ENCODE data around the gene COP1. TPM values are rescaled to one million over a fixed set of nuclear protein-coding genes. Genes with fewer than 3 reads are reported as not detected.

The COP1 gene
- total RNA-seq, 1 experiment from 2014 or later: 36.0 TPM

DNA sequence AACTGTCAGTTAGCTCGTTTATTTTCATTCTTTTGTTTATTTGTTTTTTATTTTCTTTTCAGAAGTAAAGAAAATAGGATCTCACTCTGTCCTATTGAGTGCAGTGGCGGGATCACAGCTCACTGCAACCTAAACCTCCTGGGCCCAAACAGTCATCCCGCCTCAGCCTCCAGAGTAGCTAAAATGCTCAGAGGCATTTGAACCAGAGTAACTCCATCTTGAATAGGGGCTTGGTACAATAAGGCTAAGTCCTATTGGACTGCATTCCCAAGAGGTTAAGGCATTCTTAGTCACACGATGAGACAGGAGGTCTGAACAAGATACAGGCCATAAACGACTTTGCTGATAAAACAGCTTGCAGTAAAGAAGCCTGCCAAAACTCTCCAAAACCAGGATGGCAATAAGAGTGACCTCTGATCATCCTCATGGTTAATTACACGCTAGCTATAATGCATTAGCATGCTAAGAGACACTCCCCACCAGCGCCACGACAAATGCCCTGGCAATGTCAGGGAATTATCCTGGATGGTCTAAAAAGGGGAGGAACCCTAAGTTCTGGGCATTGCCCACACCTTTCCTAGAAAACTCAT lies 13.1 kb upstream of the COP1 start:
- H3K9me3 Mint-ChIP-seq: peaks cover 3% of the 10 kb centered on the region; the same call in 1 of the 2 replicates
- H3K4me3 Mint-ChIP-seq: no peak overlapping the region
- no peak for DNase-seq (ENCODE audit: low spot score)
- TF ChIP-seq GTF2I (CRISPR knock-in tag; conservative IDR thresholded peaks at IDR 0.05): no peak
- TF ChIP-seq, protein P1, sequence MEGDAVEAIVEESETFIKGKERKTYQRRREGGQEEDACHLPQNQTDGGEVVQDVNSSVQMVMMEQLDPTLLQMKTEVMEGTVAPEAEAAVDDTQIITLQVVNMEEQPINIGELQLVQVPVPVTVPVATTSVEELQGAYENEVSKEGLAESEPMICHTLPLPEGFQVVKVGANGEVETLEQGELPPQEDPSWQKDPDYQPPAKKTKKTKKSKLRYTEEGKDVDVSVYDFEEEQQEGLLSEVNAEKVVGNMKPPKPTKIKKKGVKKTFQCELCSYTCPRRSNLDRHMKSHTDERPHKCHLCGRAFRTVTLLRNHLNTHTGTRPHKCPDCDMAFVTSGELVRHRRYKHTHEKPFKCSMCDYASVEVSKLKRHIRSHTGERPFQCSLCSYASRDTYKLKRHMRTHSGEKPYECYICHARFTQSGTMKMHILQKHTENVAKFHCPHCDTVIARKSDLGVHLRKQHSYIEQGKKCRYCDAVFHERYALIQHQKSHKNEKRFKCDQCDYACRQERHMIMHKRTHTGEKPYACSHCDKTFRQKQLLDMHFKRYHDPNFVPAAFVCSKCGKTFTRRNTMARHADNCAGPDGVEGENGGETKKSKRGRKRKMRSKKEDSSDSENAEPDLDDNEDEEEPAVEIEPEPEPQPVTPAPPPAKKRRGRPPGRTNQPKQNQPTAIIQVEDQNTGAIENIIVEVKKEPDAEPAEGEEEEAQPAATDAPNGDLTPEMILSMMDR (IDR thresholded peaks at IDR 0.05): no peak
- TF ChIP-seq, protein P2, sequence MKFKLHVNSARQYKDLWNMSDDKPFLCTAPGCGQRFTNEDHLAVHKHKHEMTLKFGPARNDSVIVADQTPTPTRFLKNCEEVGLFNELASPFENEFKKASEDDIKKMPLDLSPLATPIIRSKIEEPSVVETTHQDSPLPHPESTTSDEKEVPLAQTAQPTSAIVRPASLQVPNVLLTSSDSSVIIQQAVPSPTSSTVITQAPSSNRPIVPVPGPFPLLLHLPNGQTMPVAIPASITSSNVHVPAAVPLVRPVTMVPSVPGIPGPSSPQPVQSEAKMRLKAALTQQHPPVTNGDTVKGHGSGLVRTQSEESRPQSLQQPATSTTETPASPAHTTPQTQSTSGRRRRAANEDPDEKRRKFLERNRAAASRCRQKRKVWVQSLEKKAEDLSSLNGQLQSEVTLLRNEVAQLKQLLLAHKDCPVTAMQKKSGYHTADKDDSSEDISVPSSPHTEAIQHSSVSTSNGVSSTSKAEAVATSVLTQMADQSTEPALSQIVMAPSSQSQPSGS (CRISPR knock-in tag; IDR thresholded peaks at IDR 0.05; ENCODE audit: borderline replicate concordance, low read depth): no peak
- TF ChIP-seq, protein P3, sequence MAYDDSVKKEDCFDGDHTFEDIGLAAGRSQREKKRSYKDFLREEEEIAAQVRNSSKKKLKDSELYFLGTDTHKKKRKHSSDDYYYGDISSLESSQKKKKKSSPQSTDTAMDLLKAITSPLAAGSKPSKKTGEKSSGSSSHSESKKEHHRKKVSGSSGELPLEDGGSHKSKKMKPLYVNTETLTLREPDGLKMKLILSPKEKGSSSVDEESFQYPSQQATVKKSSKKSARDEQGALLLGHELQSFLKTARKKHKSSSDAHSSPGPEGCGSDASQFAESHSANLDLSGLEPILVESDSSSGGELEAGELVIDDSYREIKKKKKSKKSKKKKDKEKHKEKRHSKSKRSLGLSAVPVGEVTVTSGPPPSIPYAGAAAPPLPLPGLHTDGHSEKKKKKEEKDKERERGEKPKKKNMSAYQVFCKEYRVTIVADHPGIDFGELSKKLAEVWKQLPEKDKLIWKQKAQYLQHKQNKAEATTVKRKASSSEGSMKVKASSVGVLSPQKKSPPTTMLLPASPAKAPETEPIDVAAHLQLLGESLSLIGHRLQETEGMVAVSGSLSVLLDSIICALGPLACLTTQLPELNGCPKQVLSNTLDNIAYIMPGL (CRISPR knock-in tag; IDR thresholded peaks at IDR 0.05): no peak
- TF ChIP-seq, protein P4, sequence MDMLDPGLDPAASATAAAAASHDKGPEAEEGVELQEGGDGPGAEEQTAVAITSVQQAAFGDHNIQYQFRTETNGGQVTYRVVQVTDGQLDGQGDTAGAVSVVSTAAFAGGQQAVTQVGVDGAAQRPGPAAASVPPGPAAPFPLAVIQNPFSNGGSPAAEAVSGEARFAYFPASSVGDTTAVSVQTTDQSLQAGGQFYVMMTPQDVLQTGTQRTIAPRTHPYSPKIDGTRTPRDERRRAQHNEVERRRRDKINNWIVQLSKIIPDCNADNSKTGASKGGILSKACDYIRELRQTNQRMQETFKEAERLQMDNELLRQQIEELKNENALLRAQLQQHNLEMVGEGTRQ (CRISPR knock-in tag; IDR thresholded peaks at IDR 0.05): no peak
- no peak for TF ChIP-seq NR2C2 (CRISPR knock-in tag; IDR thresholded peaks at IDR 0.05)
- TF ChIP-seq OVOL2 (CRISPR knock-in tag; IDR thresholded peaks at IDR 0.05; ENCODE audit: borderline replicate concordance): no peak
- no peak for TF ChIP-seq FOXJ3 (CRISPR knock-in tag; IDR thresholded peaks at IDR 0.05; ENCODE audit: borderline replicate concordance)
- H3K4me1 Mint-ChIP-seq: peaks cover 8% of the 10 kb centered on the region
- no peak overlapping the region for H3K27ac Mint-ChIP-seq
- CTCF ChIA-PET: no interaction called here
- H3K27me3 Mint-ChIP-seq (ENCODE audit: low read depth): no peaks in the 10 kb centered on the region
- ATAC-seq: no peak
- no peaks in the 10 kb centered on the region for H3K36me3 Mint-ChIP-seq
- POLR2A ChIA-PET: no interaction called here

DNA sequence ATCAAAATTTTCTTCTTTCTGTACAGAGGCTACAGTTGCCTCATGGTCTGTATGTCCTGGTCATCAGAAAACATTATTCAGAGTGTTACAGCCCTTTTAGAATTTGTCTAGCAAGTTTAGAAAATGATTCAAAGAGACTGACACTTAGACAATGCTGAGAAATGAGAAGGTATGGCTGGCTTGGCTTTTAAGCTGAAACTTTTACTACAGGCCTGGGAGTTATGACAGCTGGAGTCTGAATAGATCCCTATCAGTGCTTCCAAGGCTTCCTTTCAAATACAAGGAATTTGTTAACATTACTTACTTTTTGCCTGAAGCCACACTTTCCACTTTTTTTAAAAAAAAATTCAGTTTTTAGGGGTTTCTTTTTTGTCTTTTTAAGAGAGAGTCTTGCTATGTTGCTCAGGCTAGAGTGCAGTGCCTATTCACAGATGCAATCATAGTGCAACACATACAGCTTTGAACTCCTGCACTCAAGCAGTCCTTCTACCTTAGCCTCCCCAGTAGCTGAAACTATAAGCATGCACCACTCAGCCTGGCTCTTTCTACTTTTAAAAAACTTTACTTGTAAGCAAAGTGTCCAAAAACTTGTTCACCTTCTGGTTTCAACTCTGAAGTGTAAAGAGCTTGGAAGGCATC lies 10.5 kb upstream of the COP1 start:
- Mint-ChIP-seq H3K36me3 (no peaks in the 10 kb centered on the region), H3K9me3 (peaks cover 3% of the 10 kb centered on the region; the same call in 1 of the 2 replicates)
- POLR2A ChIA-PET: no interaction called here
- no peak for TF ChIP-seq EMX1 (CRISPR knock-in tag; IDR thresholded peaks at IDR 0.05)
- no peak for TF ChIP-seq MYBL2 (CRISPR knock-in tag; IDR thresholded peaks at IDR 0.05)
- no peak for TF ChIP-seq TCF7 (CRISPR knock-in tag; IDR thresholded peaks at IDR 0.05; ENCODE audit: low read depth)
- no peak for TF ChIP-seq GRHL2 (CRISPR knock-in tag; IDR thresholded peaks at IDR 0.05; ENCODE audit: insufficient replicate concordance, severe bottlenecking)
- TF ChIP-seq, protein P5, sequence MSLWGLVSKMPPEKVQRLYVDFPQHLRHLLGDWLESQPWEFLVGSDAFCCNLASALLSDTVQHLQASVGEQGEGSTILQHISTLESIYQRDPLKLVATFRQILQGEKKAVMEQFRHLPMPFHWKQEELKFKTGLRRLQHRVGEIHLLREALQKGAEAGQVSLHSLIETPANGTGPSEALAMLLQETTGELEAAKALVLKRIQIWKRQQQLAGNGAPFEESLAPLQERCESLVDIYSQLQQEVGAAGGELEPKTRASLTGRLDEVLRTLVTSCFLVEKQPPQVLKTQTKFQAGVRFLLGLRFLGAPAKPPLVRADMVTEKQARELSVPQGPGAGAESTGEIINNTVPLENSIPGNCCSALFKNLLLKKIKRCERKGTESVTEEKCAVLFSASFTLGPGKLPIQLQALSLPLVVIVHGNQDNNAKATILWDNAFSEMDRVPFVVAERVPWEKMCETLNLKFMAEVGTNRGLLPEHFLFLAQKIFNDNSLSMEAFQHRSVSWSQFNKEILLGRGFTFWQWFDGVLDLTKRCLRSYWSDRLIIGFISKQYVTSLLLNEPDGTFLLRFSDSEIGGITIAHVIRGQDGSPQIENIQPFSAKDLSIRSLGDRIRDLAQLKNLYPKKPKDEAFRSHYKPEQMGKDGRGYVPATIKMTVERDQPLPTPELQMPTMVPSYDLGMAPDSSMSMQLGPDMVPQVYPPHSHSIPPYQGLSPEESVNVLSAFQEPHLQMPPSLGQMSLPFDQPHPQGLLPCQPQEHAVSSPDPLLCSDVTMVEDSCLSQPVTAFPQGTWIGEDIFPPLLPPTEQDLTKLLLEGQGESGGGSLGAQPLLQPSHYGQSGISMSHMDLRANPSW (CRISPR knock-in tag; conservative IDR thresholded peaks at IDR 0.05; ENCODE audit: low read depth): no peak
- TF ChIP-seq, protein P6, sequence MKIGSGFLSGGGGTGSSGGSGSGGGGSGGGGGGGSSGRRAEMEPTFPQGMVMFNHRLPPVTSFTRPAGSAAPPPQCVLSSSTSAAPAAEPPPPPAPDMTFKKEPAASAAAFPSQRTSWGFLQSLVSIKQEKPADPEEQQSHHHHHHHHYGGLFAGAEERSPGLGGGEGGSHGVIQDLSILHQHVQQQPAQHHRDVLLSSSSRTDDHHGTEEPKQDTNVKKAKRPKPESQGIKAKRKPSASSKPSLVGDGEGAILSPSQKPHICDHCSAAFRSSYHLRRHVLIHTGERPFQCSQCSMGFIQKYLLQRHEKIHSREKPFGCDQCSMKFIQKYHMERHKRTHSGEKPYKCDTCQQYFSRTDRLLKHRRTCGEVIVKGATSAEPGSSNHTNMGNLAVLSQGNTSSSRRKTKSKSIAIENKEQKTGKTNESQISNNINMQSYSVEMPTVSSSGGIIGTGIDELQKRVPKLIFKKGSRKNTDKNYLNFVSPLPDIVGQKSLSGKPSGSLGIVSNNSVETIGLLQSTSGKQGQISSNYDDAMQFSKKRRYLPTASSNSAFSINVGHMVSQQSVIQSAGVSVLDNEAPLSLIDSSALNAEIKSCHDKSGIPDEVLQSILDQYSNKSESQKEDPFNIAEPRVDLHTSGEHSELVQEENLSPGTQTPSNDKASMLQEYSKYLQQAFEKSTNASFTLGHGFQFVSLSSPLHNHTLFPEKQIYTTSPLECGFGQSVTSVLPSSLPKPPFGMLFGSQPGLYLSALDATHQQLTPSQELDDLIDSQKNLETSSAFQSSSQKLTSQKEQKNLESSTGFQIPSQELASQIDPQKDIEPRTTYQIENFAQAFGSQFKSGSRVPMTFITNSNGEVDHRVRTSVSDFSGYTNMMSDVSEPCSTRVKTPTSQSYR (CRISPR knock-in tag; IDR thresholded peaks at IDR 0.05): no peak
- no peak for TF ChIP-seq SP1 (CRISPR knock-in tag; conservative IDR thresholded peaks at IDR 0.05)
- no peak for TF ChIP-seq FOXK1 (CRISPR knock-in tag; IDR thresholded peaks at IDR 0.05)
- TF ChIP-seq ZNF263 (CRISPR knock-in tag; IDR thresholded peaks at IDR 0.05; ENCODE audit: low read depth): no peak
- TF ChIP-seq, protein P7, sequence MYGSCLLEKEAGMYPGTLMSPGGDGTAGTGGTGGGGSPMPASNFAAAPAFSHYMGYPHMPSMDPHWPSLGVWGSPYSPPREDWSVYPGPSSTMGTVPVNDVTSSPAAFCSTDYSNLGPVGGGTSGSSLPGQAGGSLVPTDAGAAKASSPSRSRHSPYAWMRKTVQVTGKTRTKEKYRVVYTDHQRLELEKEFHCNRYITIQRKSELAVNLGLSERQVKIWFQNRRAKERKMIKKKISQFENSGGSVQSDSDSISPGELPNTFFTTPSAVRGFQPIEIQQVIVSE (CRISPR knock-in tag; IDR thresholded peaks at IDR 0.05; ENCODE audit: borderline replicate concordance): no peak

More for the DNA sequence above, 10.5 kb upstream of the COP1 start:
- no peaks in the 10 kb centered on the region; the same call in none of the 2 replicates for H3K27me3 Mint-ChIP-seq (ENCODE audit: low read depth)
- H3K27ac Mint-ChIP-seq: no peak overlapping the region
- no peak for DNase-seq (ENCODE audit: low spot score)
- ATAC-seq: no peak
- no peak overlapping the region for H3K4me3 Mint-ChIP-seq
- CTCF ChIA-PET: interaction anchor here (1.4 kb wide), 1 partner anchor 10 kb away, joined by 3 read pairs; no protein-coding TSS in a partner anchor
- no peaks in the 10 kb centered on the region for H3K4me1 Mint-ChIP-seq
